Muscle of arm (tissue), 12 donors: ENCODE data around the gene LDHD. TPM values are rescaled to one million over a fixed set of nuclear protein-coding genes. Genes with fewer than 3 reads are reported as not detected.

ENCODE experiments used
- DNase-seq: peaks from one replicate; pipeline ENCODE4 v3.0.0-alpha.2; 2013
- polyA plus RNA-seq, 12 donors: library from polyadenylated mRNA; unstranded; fragments of 120-200 nt; gene quantifications; one replicate each; pipeline ENCODE4 v1.2.1, GENCODE V29; 2013; ENCODE audit not compliant: insufficient read length in 12 of 12

The LDHD gene
- polyA plus RNA-seq, 12 donors, result 0.63 to 3.3 (median 2.2) TPM; not detected in 2

DNA sequence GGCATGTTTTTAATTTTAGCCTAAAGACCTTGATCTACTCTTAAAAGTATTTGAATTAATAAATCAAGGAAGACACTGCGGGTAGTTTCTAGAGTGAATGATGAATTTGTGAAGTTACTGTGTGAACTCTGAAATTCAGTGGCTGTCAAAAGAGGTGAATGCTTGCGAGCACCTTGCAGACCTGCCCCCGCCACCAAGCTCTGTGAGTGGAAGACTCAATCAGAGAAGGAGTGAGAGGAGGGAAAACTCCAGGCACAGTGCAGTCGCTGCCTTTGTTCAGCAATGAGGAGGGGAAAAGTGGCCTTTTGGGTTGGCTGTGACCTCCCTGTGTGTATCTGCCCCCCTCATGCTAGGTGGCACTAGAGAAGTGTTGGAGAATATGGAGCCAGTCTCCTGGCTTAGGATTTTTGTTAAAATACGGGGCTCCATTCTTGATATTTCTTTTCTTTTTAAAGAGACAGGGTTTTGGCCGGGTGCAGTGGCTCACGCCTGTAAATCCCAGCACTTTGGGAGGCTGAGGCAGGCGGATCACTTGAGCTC, 53.0 kb downstream of the LDHD start:
- no peak for DNase-seq

DNA sequence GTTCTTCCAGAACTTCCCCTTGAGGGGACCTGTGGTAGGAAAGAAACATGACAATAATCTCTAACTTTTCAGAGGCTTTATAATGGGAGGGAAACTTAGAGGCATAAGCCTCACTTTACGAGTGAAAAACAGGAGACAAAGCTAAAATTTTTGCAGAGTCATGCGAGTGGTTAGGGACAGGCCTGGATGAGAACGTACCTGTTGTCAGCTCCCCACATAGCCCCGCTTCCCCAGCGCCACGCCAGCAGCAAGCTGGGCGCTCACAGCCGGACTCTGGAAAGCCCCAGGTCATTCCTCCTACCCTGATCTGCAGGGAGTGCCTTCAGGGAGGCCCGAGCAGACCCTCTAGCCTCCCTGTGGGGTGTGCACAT, 53.6 kb downstream of the LDHD start:
- no peak for DNase-seq

DNA sequence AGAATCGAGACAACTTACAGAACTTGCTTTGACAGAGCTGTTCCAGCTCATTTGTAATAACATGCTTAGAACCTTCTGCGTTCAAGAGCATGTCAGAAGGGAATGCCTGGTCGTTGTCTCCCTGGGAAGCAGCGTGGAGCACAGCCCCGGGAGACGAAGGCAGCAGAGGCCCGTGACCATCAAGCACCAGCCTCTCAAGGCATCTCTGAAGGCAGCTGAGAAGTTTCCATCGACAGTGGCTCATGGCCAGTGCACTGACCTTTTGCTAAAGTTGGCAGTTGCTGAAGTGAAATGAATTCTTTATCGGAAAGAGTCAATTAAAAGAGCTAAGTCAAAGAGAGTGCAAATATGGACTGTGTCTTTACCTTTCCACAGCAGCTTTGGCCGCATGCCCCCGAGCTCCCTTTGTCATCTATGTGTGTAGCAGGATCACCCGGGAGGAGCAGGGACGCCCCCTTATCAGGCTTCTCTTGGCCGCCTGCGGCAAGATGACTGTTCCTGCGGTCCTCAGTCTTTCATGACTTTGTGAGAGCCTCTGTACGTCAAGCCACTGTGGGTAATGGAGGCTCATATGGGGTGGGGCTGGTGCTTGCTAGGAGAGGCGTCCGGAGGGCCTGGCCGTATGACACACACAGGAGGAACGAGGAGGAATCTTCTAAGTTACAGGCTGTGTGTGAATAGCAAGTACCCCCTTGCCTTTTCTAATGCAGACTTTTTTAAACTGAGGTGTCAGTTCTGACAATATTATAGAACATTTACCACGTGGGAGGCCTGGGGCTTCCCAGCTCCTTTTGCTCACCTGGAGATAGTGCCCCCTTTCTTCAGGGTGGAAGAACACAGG, 54.2 kb downstream of the LDHD start:
- DNase-seq, result no peak

Other genes with a start within 250 kb of the LDHD start
- 10 to 100 TPM in 11 of 12 donors, not detected in 1; 37.0 to 84.5 (median 48.7) TPM for gene WDR59, start 131.7 kb downstream of the LDHD start, polyA plus RNA-seq
- gene ZNRF1, start 117.8 kb downstream of the LDHD start, polyA plus RNA-seq, result 10 to 100 TPM in 11 of 12 donors, not detected in 1; 37.6 to 99.0 (median 40.8) TPM
- gene ZFP1, start 31.7 kb upstream of the LDHD start, polyA plus RNA-seq, result 10 to 100 TPM in 10 of 12 donors, 1 to 10 TPM in 1, not detected in 1; 8.5 to 19.6 (median 14.0) TPM
- gene CTRB2, start 90.4 kb upstream of the LDHD start, polyA plus RNA-seq, result under 1 TPM in 6 of 12 donors, not detected in 6; 0.17 to 0.85 (median 0.44) TPM
- under 1 TPM in 4 of 12 donors, not detected in 8; 0.26 to 0.72 (median 0.51) TPM for gene CTRB1, start 102.2 kb upstream of the LDHD start, polyA plus RNA-seq
- gene BCAR1, start 134.8 kb upstream of the LDHD start, polyA plus RNA-seq, result 10 to 100 TPM in 11 of 12 donors, not detected in 1; 36.4 to 86.5 (median 42.8) TPM